DND-41 (cell line): ENCODE results near the gene DNASE2.

Experiments
- ATAC-seq: fragments of 200-7000 bp; cut with Tn5 transposase; 3 replicates; pipeline ENCODE4 v1.9.1; 2021; ENCODE audit warnings: low read depth; ENCODE audit not compliant: insufficient read depth
- DNase-seq: peaks from one replicate; pipeline ENCODE4 v3.0.0-alpha.2; 2020
- H2AFZ ChIP-seq: 2 replicates; pipeline ENCODE4 v1.6.0; 2012; ENCODE audit warnings: low read depth, low read length
- H3K27ac ChIP-seq: 2 replicates; pipeline ENCODE4 v1.5.1; 2012; ENCODE audit warnings: low read length, inconsistent platforms
- H3K27me3 ChIP-seq: fragments of 200-600 bp; sonication (generic); 2 replicates; pipeline ENCODE4 v1.6.0; 2012; ENCODE audit warnings: low read length, mild to moderate bottlenecking, inconsistent platforms; ENCODE audit not compliant: insufficient read depth, poor library complexity
- H3K36me3 ChIP-seq: 2 replicates; pipeline ENCODE4 v1.5.1; 2012; ENCODE audit warnings: low read length, inconsistent platforms; ENCODE audit not compliant: insufficient read depth
- H3K4me1 ChIP-seq: 2 replicates; pipeline ENCODE4 v1.5.1; 2012; ENCODE audit warnings: mild to moderate bottlenecking, low read length; ENCODE audit not compliant: insufficient read depth
- H3K4me2 ChIP-seq: 2 replicates; pipeline ENCODE4 v1.6.0; 2012; ENCODE audit warnings: mild to moderate bottlenecking, moderate library complexity, low read length, inconsistent platforms; ENCODE audit not compliant: insufficient read depth
- H3K4me3 ChIP-seq, 2 experiments: fragments of 200-600 bp in 1 of 2; shearing (Covaris generic) in 1 of 2; 2 replicates each; pipeline ENCODE4 v1.5.1; 2012 to 2016; ENCODE audit warnings: inconsistent platforms in 2 of 2, low read length in 2 of 2, mild to moderate bottlenecking in 2 of 2, low read depth in 1 of 2, moderate library complexity in 1 of 2
- H3K79me2 ChIP-seq: 2 replicates; pipeline ENCODE4 v1.6.0; 2012; ENCODE audit warnings: low read length, inconsistent platforms; ENCODE audit not compliant: insufficient read depth
- H3K9ac ChIP-seq: 2 replicates; pipeline ENCODE4 v1.6.0; 2012; ENCODE audit warnings: low read depth, mild to moderate bottlenecking, inconsistent platforms, low read length, moderate library complexity
- H3K9me3 ChIP-seq: 2 replicates; pipeline ENCODE4 v1.5.1; 2012; ENCODE audit warnings: low read length, moderate library complexity, mild to moderate bottlenecking, inconsistent platforms; ENCODE audit not compliant: insufficient read depth, severe bottlenecking
- H4K20me1 ChIP-seq: 2 replicates; pipeline ENCODE4 v1.6.0; 2012; ENCODE audit warnings: low read length; ENCODE audit not compliant: insufficient read depth
- EZH2 ChIP-seq: IDR thresholded peaks from 3 replicates; pipeline ENCODE4 v1.6.1; 2012; ENCODE audit warnings: borderline replicate concordance, low read depth, mild to moderate bottlenecking, moderate library complexity, low read length, inconsistent platforms; ENCODE audit not compliant: severe bottlenecking
- TF ChIP-seq, protein P1 (sequence below): IDR thresholded peaks from 2 replicates; pipeline ENCODE4 v1.5.1; 2012; ENCODE audit warnings: borderline replicate concordance, low read length, moderate library complexity, mild to moderate bottlenecking; ENCODE audit not compliant: poor library complexity, severe bottlenecking; ENCODE audit errors: extremely low read depth

The DNASE2 gene

DNA sequence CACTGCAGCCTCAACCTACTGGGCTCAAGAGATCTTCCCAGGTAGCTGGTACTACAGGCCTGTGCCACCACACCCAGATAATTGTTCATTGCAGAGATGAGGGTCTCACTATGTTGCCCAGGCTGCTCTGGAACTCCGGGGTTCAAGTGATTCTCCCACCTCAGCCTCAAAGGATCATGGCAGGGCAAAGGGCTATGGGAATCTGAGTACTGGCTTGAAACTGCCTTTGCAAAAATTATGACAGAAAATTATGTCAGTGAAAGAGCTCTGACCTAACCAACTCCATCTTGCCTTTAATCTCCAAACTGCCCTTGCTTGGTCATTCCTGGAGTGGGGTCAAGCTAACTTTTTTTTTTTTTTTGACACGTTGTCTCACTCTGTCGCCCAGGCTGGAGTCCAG, 1.3 kb upstream of the DNASE2 start:
- DNase-seq (no peak), ATAC-seq (no peak)
- H2AFZ ChIP-seq: no peak overlapping the region
- peaks cover 10% of the 10 kb centered on the region for H3K36me3 ChIP-seq
- no peak for TF ChIP-seq EZH2
- no peaks in the 10 kb centered on the region for H4K20me1 ChIP-seq
- H3K79me2 ChIP-seq: peaks cover 18% of the 10 kb centered on the region
- H3K4me3 ChIP-seq: no peak overlapping the region
- no peak overlapping the region for H3K27ac ChIP-seq
- H3K9ac ChIP-seq: no peak overlapping the region
- H3K27me3 ChIP-seq: no peaks in the 10 kb centered on the region
- H3K9me3 ChIP-seq: peaks cover 5% of the 10 kb centered on the region
- H3K4me2 ChIP-seq: no peak overlapping the region
- peaks cover 24% of the 10 kb centered on the region for H3K4me1 ChIP-seq

DNA sequence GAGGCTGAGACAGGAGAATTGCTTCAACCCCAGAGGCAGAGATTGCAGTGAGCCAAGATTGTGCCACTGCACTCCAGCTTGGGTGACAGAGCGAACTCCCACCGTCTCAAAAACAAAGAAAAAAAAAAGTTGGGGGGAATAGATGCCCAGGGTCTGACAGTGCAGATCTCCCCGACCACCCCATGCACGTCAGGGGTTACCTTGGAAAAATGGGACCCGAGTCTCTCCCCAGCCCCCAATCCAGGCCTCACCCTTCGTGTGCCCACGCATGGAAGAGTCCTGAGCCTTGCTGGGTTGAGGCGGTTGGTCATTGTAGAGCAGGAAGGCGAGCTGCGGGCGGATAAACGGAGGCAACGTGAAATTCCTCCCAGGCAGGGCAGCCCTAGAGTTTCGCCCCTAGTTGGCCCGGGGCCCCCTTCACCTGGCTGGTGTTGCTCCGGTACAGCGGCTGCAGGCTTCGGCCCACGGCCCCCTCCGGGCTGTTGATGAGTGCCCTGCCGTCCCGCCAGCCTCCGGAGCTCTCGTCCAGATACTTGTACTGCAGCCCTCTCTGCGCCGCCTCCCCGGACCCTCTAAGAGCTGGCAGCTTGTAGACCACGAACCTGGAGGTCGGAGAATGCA, 588 bp downstream of the DNASE2 start:
- H4K20me1 ChIP-seq: no peaks in the 10 kb centered on the region
- peaks cover 5% of the 10 kb centered on the region for H3K9me3 ChIP-seq
- ATAC-seq: peak; percentile 38
- H3K9ac ChIP-seq: peak overlapping the region; percentile 92
- H3K27me3 ChIP-seq: no peaks in the 10 kb centered on the region
- DNase-seq: peak; percentile 29
- peak overlapping the region; percentile 98 for H2AFZ ChIP-seq
- peak overlapping the region; percentile 91 for H3K4me2 ChIP-seq
- peak overlapping the region; percentile 91 to 98 for H3K4me3 ChIP-seq
- peaks cover 24% of the 10 kb centered on the region for H3K4me1 ChIP-seq
- peaks cover 18% of the 10 kb centered on the region for H3K79me2 ChIP-seq
- H3K27ac ChIP-seq: peak overlapping the region; percentile 85
- TF ChIP-seq, protein P1, sequence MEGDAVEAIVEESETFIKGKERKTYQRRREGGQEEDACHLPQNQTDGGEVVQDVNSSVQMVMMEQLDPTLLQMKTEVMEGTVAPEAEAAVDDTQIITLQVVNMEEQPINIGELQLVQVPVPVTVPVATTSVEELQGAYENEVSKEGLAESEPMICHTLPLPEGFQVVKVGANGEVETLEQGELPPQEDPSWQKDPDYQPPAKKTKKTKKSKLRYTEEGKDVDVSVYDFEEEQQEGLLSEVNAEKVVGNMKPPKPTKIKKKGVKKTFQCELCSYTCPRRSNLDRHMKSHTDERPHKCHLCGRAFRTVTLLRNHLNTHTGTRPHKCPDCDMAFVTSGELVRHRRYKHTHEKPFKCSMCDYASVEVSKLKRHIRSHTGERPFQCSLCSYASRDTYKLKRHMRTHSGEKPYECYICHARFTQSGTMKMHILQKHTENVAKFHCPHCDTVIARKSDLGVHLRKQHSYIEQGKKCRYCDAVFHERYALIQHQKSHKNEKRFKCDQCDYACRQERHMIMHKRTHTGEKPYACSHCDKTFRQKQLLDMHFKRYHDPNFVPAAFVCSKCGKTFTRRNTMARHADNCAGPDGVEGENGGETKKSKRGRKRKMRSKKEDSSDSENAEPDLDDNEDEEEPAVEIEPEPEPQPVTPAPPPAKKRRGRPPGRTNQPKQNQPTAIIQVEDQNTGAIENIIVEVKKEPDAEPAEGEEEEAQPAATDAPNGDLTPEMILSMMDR: no peak
- no peak for TF ChIP-seq EZH2
- H3K36me3 ChIP-seq: peaks cover 20% of the 10 kb centered on the region

DNA sequence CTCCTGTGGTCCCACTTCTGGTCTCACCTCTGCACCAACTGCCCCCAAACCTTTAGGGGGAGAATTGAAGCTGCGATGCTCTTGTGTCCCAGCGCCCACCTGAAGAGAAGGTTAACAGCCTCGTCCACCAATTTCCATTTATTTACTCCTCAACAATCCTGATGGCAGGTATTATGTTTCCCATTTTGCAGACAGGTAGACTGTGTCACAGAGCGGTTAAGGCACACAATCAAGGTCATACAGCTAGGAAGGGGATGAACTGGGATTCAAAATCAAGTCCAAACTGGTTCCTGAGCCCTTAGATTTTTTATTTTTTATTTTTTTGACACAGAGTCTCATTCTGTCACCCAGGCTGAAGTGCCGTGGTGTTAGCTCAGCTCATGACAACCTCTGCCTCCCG, 6.2 kb downstream of the DNASE2 start:
- no peak overlapping the region for H2AFZ ChIP-seq
- no peak for DNase-seq
- no peaks in the 10 kb centered on the region for H3K9me3 ChIP-seq
- no peak overlapping the region for H3K4me2 ChIP-seq
- peaks cover 6% of the 10 kb centered on the region for H3K79me2 ChIP-seq
- TF ChIP-seq, protein P1: no peak
- TF ChIP-seq EZH2: no peak
- ATAC-seq: no peak
- H3K4me3 ChIP-seq: no peak overlapping the region
- H3K27ac ChIP-seq: no peak overlapping the region
- no peaks in the 10 kb centered on the region for H3K27me3 ChIP-seq
- peaks cover 6% of the 10 kb centered on the region for H3K4me1 ChIP-seq
- H3K36me3 ChIP-seq: peaks cover 45% of the 10 kb centered on the region
- no peaks in the 10 kb centered on the region for H4K20me1 ChIP-seq
- no peak overlapping the region for H3K9ac ChIP-seq

GRCh38 chr19:12873891-12874745, 7.1 kb downstream of the DNASE2 start:
- TF ChIP-seq, protein P1: no peak
- no peak for TF ChIP-seq EZH2
- H3K36me3 ChIP-seq: peaks cover 45% of the 10 kb centered on the region
- H3K4me2 ChIP-seq: no peak overlapping the region
- no peak overlapping the region for H3K4me3 ChIP-seq
- H3K9me3 ChIP-seq: no peaks in the 10 kb centered on the region
- no peaks in the 10 kb centered on the region for H4K20me1 ChIP-seq
- no peak overlapping the region for H3K27ac ChIP-seq
- no peaks in the 10 kb centered on the region for H3K27me3 ChIP-seq
- ATAC-seq (no peak), DNase-seq (no peak)
- no peak overlapping the region for H2AFZ ChIP-seq
- no peak overlapping the region for H3K9ac ChIP-seq
- no peaks in the 10 kb centered on the region for H3K79me2 ChIP-seq
- H3K4me1 ChIP-seq: no peaks in the 10 kb centered on the region
